Keratinocyte (primary cell): ENCODE data around the gene SLC30A1. TPM values are rescaled to one million over a fixed set of nuclear protein-coding genes. Genes with fewer than 3 reads are reported as not detected.

Source experiments
- DNase-seq: peaks from one replicate; pipeline ENCODE4 v3.0.0-alpha.2; 2011; ENCODE audit warnings: low read depth, missing footprints, low spot score
- FAIRE-seq: peaks from 2 replicates; lab custom pipeline; 2011; peaks lifted over from hg19 to GRCh38; lab: Jason Lieb, UNC
- H2AFZ ChIP-seq: 2 replicates; pipeline ENCODE4 v1.6.0; 2012; ENCODE audit warnings: low read length, control low read depth, inconsistent platforms; ENCODE audit not compliant: control insufficient read depth
- H3K27ac ChIP-seq: 2 replicates; pipeline ENCODE4 v1.5.1; 2011; ENCODE audit warnings: low read length; ENCODE audit not compliant: control insufficient read depth, insufficient read depth
- H3K27me3 ChIP-seq: 3 replicates; pipeline ENCODE4 v1.6.0; 2011; ENCODE audit warnings: low read length; ENCODE audit not compliant: control insufficient read depth, insufficient read depth; ENCODE audit errors: extremely low read depth
- H3K36me3 ChIP-seq, 2 experiments: 2 replicates in 1 of 2; 3 replicates in 1 of 2; pipeline ENCODE4 v1.5.1; 2011; ENCODE audit warnings: low read length in 2 of 2, mild to moderate bottlenecking in 1 of 2; ENCODE audit not compliant: control insufficient read depth in 2 of 2, insufficient read depth in 2 of 2; ENCODE audit errors: extremely low read depth in 1 of 2
- H3K4me1 ChIP-seq: 3 replicates; pipeline ENCODE4 v1.5.1; 2011; ENCODE audit warnings: low read length; ENCODE audit not compliant: control insufficient read depth, insufficient read depth; ENCODE audit errors: extremely low read depth
- H3K4me2 ChIP-seq: 3 replicates; pipeline ENCODE4 v1.6.0; 2011; ENCODE audit warnings: low read depth, low read length; ENCODE audit not compliant: control insufficient read depth, insufficient read depth; ENCODE audit errors: extremely low read depth
- H3K4me3 ChIP-seq, 3 experiments: fragments of 200-600 bp in 1 of 3; sonication (generic) in 1 of 3; 2 replicates in 2 of 3; 3 replicates in 1 of 3; pipeline ENCODE4 v1.5.1; 2011 to 2016; ENCODE audit warnings: low read length in 3 of 3, mild to moderate bottlenecking in 3 of 3, control low read depth in 2 of 3, inconsistent platforms in 1 of 3, low read depth in 1 of 3, mixed read lengths in 1 of 3, mixed run types in 1 of 3, moderate library complexity in 1 of 3; ENCODE audit not compliant: control insufficient read depth in 2 of 3, insufficient read depth in 2 of 3; ENCODE audit errors: extremely low read depth in 1 of 3
- H3K79me2 ChIP-seq: 2 replicates; pipeline ENCODE4 v1.6.0; 2012; ENCODE audit warnings: low read length; ENCODE audit not compliant: control insufficient read depth, insufficient read depth
- H3K9ac ChIP-seq: 3 replicates; pipeline ENCODE4 v1.6.0; 2011; ENCODE audit warnings: low read length; ENCODE audit not compliant: control insufficient read depth, insufficient read depth; ENCODE audit errors: extremely low read depth
- H3K9me1 ChIP-seq: 3 replicates; pipeline ENCODE4 v1.6.0; 2011; ENCODE audit warnings: low read length; ENCODE audit not compliant: control insufficient read depth, insufficient read depth; ENCODE audit errors: extremely low read depth
- H3K9me3 ChIP-seq: 2 replicates; pipeline ENCODE4 v1.5.1; 2012; ENCODE audit warnings: low read depth, low read length; ENCODE audit not compliant: control insufficient read depth
- H4K20me1 ChIP-seq: 3 replicates; pipeline ENCODE4 v1.6.0; 2011; ENCODE audit warnings: low read length; ENCODE audit not compliant: control insufficient read depth, insufficient read depth; ENCODE audit errors: extremely low read depth
- CTCF ChIP-seq, 3 experiments: IDR thresholded peaks in 1 of 3; conservative IDR thresholded peaks in 1 of 3; optimal IDR thresholded peaks in 1 of 3; 2 replicates in 2 of 3; 3 replicates in 1 of 3; pipeline versions ENCODE3 to v1.5.1; 2011; ENCODE audit warnings: low read length in 3 of 3, mild to moderate bottlenecking in 3 of 3, moderate library complexity in 2 of 3, control low read depth in 1 of 3, inconsistent platforms in 1 of 3; ENCODE audit not compliant: insufficient read depth in 2 of 3; ENCODE audit errors: extremely low read depth in 1 of 3
- EZH2 ChIP-seq: IDR thresholded peaks from one replicate; pipeline ENCODE4 v1.6.1; 2012; ENCODE audit warnings: inconsistent platforms, mild to moderate bottlenecking, low read length, moderate library complexity
- dilution Hi-C: fragments of 300-500 bp; cut with MboI; formaldehyde crosslinking; loops from one replicate; pipeline ENCODE4 v1.7.0; 2020; ENCODE audit warnings: low sequenced_read_pairs; ENCODE audit not compliant: extremely low pct_ligation_motif_present
- polyA plus RNA-seq, 5 experiments: library from polyadenylated mRNA; depleted of rRNA in 3 of 5; stranded (reverse) in 3 of 5; stranded (forward) in 1 of 5; unstranded in 1 of 5; fragments of >200 nt; gene quantifications; 1 replicate in 1 of 5; 2 replicates in 3 of 5; 3 replicates in 1 of 5; pipeline versions ENCODE4 v1.2.1 to v1.2.3, GENCODE V29; 2011 to 2012; ENCODE audit warnings: missing spikeins in 2 of 5, low read depth in 1 of 5, low replicate concordance in 1 of 5

The SLC30A1 gene
- polyA plus RNA-seq, 1 donor (not counting 4 experiments of a cell fraction or from before 2014, with no cell fraction given) = 17.2 TPM

GRCh38 chr1:211525101-211525676, 53.8 kb downstream of the SLC30A1 start:
- dilution Hi-C loops = no loop called here
- Histone ChIP-seq H3K9me3 (no peaks in the 10 kb centered on the region), H3K9ac (no peak overlapping the region), H3K27ac (no peak overlapping the region), H3K4me3 (no peak overlapping the region), H3K4me1 (no peaks in the 10 kb centered on the region), H3K9me1 (no peaks in the 10 kb centered on the region), H4K20me1 (no peaks in the 10 kb centered on the region), H3K4me2 (no peak overlapping the region), H3K27me3 (peaks cover 11% of the 10 kb centered on the region), H3K36me3 (no peaks in the 10 kb centered on the region), H3K79me2 (no peaks in the 10 kb centered on the region), H2AFZ (no peak overlapping the region)
- TF ChIP-seq EZH2 (no peak), CTCF (optimal IDR thresholded peaks at IDR 0.05 in 1 of 3, IDR thresholded peaks at IDR 0.05 in 1 of 3, conservative IDR thresholded peaks at IDR 0.05 in 1 of 3; ENCODE audit: extremely low read depth in 1 of 3, insufficient read depth in 2 of 3, low read length in 3 of 3) (no peak)
- FAIRE-seq = no peak
- DNase-seq = no peak

- DNase-seq (no peak), FAIRE-seq (no peak)
- no peaks in the 10 kb centered on the region for H3K9me3 ChIP-seq
- H3K4me1 ChIP-seq = no peaks in the 10 kb centered on the region
- H3K79me2 ChIP-seq = no peaks in the 10 kb centered on the region
- no peaks in the 10 kb centered on the region for H3K9me1 ChIP-seq
- dilution Hi-C loops = no loop called here
- H2AFZ ChIP-seq = no peak overlapping the region
- H3K27ac ChIP-seq = no peak overlapping the region
- TF ChIP-seq CTCF (optimal IDR thresholded peaks at IDR 0.05 in 1 of 3, IDR thresholded peaks at IDR 0.05 in 1 of 3, conservative IDR thresholded peaks at IDR 0.05 in 1 of 3; ENCODE audit: extremely low read depth in 1 of 3, insufficient read depth in 2 of 3, low read length in 3 of 3) (no peak), EZH2 (no peak)
- H3K36me3 ChIP-seq = no peaks in the 10 kb centered on the region
- H3K4me3 ChIP-seq = no peak overlapping the region
- no peak overlapping the region for H3K4me2 ChIP-seq
- H3K9ac ChIP-seq = no peak overlapping the region
- H3K27me3 ChIP-seq = peaks cover 7% of the 10 kb centered on the region
- no peaks in the 10 kb centered on the region for H4K20me1 ChIP-seq
Measured at GRCh38 chr1:211524521-211524920, 54.4 kb downstream of the SLC30A1 start.
